LNCaP clone FGC (cell line): ENCODE data around the gene LONP1.

Experiments
- DNase-seq: peaks from one replicate; pipeline ENCODE4 v3.0.0-alpha.2; 2011; ENCODE audit warnings: low read depth
- H3K4me3 ChIP-seq: 2 replicates; pipeline ENCODE4 v1.5.1; 2011; ENCODE audit warnings: mild to moderate bottlenecking, low read depth, low read length, control low read depth
- TF ChIP-seq, protein P1 (sequence below): IDR thresholded peaks from 2 replicates; pipeline ENCODE4 v1.5.1; 2012; ENCODE audit warnings: mild to moderate bottlenecking; ENCODE audit not compliant: control insufficient read depth, insufficient read depth; ENCODE audit errors: extremely low read depth

LONP1 gene

DNA sequence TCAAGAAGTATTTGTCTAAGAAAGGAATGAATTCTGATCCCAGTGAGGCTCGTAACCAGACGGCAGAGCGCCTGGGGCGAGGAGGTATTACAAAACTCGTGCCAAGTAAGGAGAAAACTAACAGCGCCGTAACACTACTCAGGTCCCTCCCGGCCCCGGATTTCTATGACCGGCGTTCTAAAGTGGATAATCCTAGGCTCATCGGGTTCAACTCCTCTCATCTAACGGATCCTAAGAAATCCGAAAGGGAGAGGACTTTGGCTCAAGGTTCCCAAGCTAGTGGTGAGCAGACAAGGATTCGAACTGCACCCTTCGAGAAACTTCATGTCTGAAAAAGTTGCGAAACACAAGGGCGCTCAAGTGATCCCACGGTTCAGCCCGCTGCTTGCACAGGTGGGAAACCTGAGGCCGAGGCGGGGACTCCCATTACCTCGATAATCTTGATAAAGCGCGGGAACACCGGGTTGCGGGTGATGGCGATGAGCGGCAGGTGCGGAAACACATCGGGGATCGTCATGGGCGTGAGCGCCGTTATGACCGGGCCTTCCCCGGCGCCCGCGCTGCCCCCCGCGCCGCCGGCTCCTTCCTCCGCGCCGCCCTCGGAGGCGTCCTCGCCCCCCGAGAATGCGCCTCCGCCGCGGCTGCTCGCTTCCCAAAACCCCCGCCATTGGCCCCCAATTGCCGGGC is 529 bp downstream of the LONP1 start:
- no peak for DNase-seq
- peak overlapping the region; percentile 99 for H3K4me3 ChIP-seq
- TF ChIP-seq, protein P1, sequence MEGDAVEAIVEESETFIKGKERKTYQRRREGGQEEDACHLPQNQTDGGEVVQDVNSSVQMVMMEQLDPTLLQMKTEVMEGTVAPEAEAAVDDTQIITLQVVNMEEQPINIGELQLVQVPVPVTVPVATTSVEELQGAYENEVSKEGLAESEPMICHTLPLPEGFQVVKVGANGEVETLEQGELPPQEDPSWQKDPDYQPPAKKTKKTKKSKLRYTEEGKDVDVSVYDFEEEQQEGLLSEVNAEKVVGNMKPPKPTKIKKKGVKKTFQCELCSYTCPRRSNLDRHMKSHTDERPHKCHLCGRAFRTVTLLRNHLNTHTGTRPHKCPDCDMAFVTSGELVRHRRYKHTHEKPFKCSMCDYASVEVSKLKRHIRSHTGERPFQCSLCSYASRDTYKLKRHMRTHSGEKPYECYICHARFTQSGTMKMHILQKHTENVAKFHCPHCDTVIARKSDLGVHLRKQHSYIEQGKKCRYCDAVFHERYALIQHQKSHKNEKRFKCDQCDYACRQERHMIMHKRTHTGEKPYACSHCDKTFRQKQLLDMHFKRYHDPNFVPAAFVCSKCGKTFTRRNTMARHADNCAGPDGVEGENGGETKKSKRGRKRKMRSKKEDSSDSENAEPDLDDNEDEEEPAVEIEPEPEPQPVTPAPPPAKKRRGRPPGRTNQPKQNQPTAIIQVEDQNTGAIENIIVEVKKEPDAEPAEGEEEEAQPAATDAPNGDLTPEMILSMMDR, result no peak

DNA sequence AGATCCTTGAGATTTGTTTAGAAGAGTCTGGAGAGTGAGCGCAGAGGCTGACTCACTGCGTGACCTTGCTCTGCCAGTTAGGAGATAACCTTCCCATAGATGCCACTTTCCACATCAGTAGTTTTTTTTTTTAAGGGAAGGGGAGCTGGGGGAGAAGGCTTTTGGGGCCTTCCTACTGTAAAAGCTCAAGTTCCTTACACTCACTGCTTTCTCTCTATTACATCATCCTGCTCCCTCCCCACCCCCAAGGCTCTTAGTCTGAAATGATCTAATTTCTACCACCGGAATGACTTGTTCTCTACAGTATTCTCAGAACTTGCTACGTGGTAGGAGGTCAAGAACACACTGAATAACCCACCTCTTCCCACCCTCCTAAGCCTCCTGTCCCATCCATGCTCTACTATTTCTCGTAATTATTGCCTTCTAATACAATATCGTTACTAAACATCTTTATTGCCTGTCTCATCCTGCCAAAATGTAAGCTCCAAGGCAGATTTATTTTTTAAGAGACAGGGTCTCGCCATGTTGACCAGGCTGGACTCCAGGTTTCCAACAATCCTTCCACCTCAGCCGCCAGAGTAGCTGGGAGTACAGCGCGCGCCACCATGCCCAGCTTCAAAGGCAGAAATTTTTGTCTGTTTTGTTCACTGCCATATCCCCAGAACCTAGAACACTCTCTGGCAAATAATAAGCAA is 1.2 kb downstream of the LONP1 start:
- DNase-seq, result peak; percentile 14
- H3K4me3 ChIP-seq, result peak overlapping the region; percentile 99
- TF ChIP-seq, protein P1, result no peak

DNA sequence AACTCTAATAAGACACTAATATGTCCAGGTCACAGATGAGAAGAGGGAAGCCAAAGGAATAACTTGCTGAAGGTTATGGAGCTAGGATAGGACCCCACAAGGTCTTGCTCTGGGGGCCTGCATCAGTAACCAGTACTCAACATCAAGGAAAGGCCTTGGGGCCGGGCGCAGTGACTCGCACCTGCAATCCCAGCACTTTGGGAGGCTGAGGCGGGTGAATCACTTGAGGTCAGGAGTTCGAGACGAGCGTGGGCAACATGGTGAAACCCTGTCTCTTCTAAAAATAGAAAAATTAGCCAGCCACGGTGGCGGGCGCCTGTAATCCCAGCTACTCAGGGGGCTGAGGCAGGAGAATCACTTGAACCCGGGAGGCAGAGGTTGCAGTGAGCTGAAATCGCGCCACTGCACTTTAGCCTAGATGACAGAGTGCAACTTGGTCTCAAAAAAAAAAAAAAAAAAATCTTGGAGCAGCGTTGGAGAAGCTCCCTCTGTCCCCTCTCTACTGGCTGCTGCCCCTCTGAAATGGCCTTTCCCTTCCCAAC is 1.8 kb downstream of the LONP1 start:
- DNase-seq, result no peak
- peak overlapping the region; percentile 99 for H3K4me3 ChIP-seq
- TF ChIP-seq, protein P1, result no peak

DNA sequence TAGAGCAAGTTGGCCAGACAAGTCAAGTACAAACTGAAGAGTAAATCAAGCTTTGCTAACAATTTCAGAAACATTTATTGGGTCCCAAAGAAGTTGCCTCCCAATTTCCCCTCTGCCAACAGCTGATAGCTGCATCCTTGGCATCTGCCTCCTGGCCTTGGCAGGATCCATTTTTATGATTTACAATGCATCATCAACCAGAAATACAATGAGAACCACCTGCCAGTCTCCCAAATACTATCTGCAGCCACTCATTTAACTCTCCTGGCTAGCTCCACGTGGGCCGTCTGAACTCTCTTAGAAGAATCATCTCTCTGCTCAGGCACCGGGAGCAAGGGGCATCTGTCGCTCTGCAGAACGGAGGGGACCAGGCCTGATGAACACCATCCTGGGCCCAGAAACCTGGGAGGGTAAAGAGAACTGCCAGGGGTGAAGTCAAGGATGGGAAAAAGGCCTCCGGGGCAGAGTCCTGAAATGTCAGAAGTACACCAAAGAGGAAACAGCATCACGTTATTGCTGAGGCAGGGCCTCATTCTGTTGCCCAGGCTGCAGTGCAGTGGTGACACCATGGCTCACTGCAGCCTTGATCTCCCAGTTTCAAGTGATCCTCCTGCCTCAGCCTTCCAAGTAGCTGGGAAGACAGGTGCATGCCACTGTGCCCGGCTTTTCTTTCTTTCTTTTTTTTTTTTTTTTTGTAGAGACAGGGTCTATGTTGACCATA is 2.6 kb downstream of the LONP1 start:
- TF ChIP-seq, protein P1, result no peak
- H3K4me3 ChIP-seq, result peak overlapping the region; percentile 99
- DNase-seq, result no peak

DNA sequence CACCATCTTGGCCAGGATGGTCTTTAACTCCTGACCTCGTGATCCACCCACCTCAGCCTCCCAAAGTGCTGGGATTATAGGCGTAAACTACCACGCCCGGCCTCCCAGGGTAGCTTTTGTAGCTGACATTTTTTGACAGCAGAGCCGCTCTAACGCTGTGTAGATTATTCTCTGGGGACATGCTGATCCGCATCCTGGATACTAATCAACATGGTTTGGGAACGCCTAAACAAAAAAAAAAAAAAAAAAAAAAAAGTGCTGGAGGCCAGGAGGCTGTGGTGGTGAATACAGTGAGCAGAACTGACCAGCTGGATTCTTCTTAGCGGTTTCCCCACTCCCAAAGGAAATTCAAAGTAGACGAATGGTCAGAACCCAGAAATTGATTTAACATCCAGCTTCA is 5.1 kb downstream of the LONP1 start:
- no peak for DNase-seq
- no peak overlapping the region for H3K4me3 ChIP-seq
- TF ChIP-seq, protein P1, result no peak

DNA sequence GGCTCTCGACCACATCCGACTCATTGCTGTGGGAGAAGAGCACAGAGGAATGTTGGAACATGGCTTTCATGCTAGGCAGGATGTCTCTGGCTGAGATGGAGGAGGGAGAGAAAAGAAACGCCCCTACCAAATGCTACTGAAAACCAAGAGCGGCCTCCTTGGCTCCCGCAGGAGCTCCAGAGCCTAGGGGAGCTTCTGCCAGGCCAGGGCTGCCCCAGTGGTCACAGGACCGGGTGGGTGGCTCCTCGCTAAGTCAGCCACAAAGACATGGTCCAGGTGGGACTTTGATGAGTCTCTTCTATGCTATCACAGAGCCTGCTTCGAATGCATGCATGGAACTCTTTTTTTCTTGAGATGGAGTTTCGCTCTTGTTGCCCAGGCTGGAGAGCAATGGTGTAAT is 6.7 kb downstream of the LONP1 start:
- no peak overlapping the region for H3K4me3 ChIP-seq
- TF ChIP-seq, protein P1, result no peak
- DNase-seq, result no peak
